ENCODE data around the gene DISC1. TPM values are rescaled to one million over a fixed set of nuclear protein-coding genes. Genes with fewer than 3 reads are reported as not detected.
A peak's percentile ranks its signal among the peaks of the same experiment; 100 is the strongest.
"Not testable (repeated sequence)": the region's sequence is repeated elsewhere in the genome, so short reads cannot be mapped to it uniquely, and the experiment has no call there.

The DISC1 gene
- total and polyA plus RNA-seq, 2 donors (not counting 1 experiment from before 2014, with no cell fraction given) = 2.0 to 4.3 TPM

DNA sequence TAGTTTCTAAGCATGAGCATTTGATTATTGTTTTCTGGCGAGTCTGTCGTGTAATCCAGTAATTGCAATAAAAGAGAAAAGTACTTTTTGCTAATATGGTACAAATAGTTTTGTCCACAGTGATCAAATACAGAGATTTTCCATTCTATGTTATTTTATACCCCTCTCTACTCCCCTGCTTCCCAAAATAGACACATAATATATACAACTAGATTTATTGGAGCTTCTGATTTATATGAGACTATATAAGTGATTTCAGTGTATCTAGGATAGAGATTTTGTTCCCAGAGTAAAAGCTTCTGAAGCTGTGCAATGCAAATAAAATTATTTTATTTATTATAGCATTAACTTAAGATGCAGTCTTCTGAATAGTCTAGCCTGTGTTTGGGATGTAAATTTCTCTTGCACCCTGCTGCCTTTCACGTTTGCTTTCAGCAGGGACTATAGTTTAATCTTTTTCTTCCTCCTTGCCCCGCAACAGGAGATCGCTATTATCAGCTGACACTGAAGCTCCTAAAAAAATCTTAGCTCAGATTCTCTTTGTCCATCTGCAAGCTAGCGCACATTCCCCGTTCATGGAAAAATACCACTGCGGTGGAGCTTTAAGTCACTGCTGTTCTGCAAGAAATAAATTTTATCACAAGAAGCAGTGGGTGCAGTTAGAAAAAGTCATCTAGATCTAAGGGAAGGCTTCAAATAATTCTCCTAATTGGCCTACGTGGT lies 273.3 kb downstream of the DISC1 start:
- no peak overlapping the region for H2AFZ ChIP-seq (ENCODE audit: low read length)
- no peaks in the 10 kb centered on the region for H4K20me1 ChIP-seq (ENCODE audit: control insufficient read depth, extremely low read depth, insufficient read depth, low read length)
- DNase-seq (ENCODE audit: low read depth in 2 of 2) = peak in 1 of 2 donors; percentile 21
- no peaks in the 10 kb centered on the region for H3K79me2 ChIP-seq (ENCODE audit: control insufficient read depth, insufficient read depth, low read length)
- no peak overlapping the region for H3K27ac ChIP-seq (ENCODE audit: insufficient read depth, low read length)
- no peak for TF ChIP-seq EZH2 (IDR thresholded peaks at IDR 0.05; ENCODE audit: low read length, missing control alignments)
- TF ChIP-seq, protein P1, sequence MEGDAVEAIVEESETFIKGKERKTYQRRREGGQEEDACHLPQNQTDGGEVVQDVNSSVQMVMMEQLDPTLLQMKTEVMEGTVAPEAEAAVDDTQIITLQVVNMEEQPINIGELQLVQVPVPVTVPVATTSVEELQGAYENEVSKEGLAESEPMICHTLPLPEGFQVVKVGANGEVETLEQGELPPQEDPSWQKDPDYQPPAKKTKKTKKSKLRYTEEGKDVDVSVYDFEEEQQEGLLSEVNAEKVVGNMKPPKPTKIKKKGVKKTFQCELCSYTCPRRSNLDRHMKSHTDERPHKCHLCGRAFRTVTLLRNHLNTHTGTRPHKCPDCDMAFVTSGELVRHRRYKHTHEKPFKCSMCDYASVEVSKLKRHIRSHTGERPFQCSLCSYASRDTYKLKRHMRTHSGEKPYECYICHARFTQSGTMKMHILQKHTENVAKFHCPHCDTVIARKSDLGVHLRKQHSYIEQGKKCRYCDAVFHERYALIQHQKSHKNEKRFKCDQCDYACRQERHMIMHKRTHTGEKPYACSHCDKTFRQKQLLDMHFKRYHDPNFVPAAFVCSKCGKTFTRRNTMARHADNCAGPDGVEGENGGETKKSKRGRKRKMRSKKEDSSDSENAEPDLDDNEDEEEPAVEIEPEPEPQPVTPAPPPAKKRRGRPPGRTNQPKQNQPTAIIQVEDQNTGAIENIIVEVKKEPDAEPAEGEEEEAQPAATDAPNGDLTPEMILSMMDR (conservative IDR thresholded peaks at IDR 0.05 in 1 of 2, IDR thresholded peaks at IDR 0.05 in 1 of 2; ENCODE audit: low read depth in 1 of 2, low read length in 2 of 2) = no peak
- H3K4me3 ChIP-seq (replicated peaks in 1 of 4; ENCODE audit: control extremely low read depth in 1 of 4, insufficient read depth in 1 of 4, low read depth in 3 of 4, low read length in 4 of 4) = no peak overlapping the region
- H3K9ac ChIP-seq (ENCODE audit: insufficient read depth, low read length) = no peak overlapping the region
- H3K4me2 ChIP-seq (ENCODE audit: extremely low read depth, insufficient read depth, low read length) = no peak overlapping the region
- H3K27me3 ChIP-seq (ENCODE audit: control insufficient read depth, insufficient read depth, low read length) = no peaks in the 10 kb centered on the region
- H3K36me3 ChIP-seq (ENCODE audit: control insufficient read depth, insufficient read depth, low read length) = no peaks in the 10 kb centered on the region
- no peaks in the 10 kb centered on the region for H3K4me1 ChIP-seq (ENCODE audit: control insufficient read depth, extremely low read depth, insufficient read depth, low read length)
- H3K9me3 ChIP-seq (ENCODE audit: control insufficient read depth, insufficient read depth, low read depth, low read length) = no peaks in the 10 kb centered on the region

DNA sequence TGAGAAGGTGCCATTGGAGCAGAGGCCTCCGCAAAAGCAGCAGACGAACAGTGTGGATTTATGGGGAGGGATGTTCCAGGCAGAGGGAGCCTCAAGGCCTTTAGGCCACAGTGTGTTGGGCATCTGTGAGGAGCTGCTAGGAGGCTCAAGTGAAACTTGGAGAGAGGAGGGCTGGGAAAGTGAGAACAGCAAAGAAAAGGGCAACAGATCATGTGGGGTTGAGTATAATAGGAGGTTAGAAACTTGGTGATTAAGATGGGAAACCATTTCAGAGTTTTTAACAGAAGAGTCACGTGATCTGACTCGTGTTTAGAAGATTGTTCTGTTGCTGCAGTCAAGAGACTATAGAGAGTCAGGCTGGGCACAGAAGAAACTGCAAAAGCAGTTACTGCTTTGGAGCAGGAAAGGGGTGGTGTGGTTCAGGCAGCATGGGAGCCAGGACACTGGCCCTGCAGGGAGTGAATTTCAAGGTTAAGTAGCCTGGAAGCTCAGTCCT lies 277.0 kb downstream of the DISC1 start:
- H3K27me3 ChIP-seq (ENCODE audit: control insufficient read depth, insufficient read depth, low read length) = no peaks in the 10 kb centered on the region
- H3K4me1 ChIP-seq (ENCODE audit: control insufficient read depth, extremely low read depth, insufficient read depth, low read length) = no peaks in the 10 kb centered on the region
- H2AFZ ChIP-seq (ENCODE audit: low read length) = no peak overlapping the region

DNA sequence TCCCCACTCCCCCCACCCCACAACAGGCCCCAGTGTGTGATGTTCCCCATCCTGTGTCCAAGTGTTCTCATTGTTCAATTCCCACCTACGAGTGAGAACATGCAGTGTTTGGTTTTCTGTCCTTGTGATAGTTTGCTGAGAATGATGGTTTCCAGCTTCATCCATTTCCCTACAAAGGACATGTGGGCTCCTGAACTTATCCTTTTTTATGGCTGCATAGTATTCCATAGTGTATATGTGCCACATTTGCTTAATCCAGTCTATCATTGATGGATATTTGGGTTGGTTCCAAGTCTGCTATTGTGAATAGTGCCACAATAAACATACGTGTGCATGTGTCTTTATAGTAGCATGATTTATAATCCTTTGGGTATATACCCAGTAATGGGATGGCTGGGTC lies 280.7 kb downstream of the DISC1 start:
- H3K9me3 ChIP-seq (ENCODE audit: control insufficient read depth, insufficient read depth, low read depth, low read length); H3K79me2 ChIP-seq (ENCODE audit: control insufficient read depth, insufficient read depth, low read length); H3K36me3 ChIP-seq (ENCODE audit: control insufficient read depth, insufficient read depth, low read length); H3K4me3 ChIP-seq (replicated peaks in 1 of 4; ENCODE audit: control extremely low read depth in 1 of 4, insufficient read depth in 1 of 4, low read depth in 3 of 4, low read length in 4 of 4); H3K4me1 ChIP-seq (ENCODE audit: control insufficient read depth, extremely low read depth, insufficient read depth, low read length); H3K4me2 ChIP-seq (ENCODE audit: extremely low read depth, insufficient read depth, low read length); H3K27me3 ChIP-seq (ENCODE audit: control insufficient read depth, insufficient read depth, low read length); DNase-seq (ENCODE audit: low read depth in 2 of 2); H3K27ac ChIP-seq (ENCODE audit: insufficient read depth, low read length); H3K9ac ChIP-seq (ENCODE audit: insufficient read depth, low read length); H2AFZ ChIP-seq (ENCODE audit: low read length); H4K20me1 ChIP-seq (ENCODE audit: control insufficient read depth, extremely low read depth, insufficient read depth, low read length): not testable (repeated sequence)

More for the DNA sequence above, 277.0 kb downstream of the DISC1 start:
- Histone ChIP-seq H3K4me3 (replicated peaks in 1 of 4; ENCODE audit: control extremely low read depth in 1 of 4, insufficient read depth in 1 of 4, low read depth in 3 of 4, low read length in 4 of 4) (no peak overlapping the region), H3K27ac (ENCODE audit: insufficient read depth, low read length) (no peak overlapping the region), H3K4me2 (ENCODE audit: extremely low read depth, insufficient read depth, low read length) (no peak overlapping the region), H3K9ac (ENCODE audit: insufficient read depth, low read length) (no peak overlapping the region), H3K79me2 (ENCODE audit: control insufficient read depth, insufficient read depth, low read length) (no peaks in the 10 kb centered on the region), H3K36me3 (ENCODE audit: control insufficient read depth, insufficient read depth, low read length) (no peaks in the 10 kb centered on the region), H3K9me3 (ENCODE audit: control insufficient read depth, insufficient read depth, low read depth, low read length) (no peaks in the 10 kb centered on the region), H4K20me1 (ENCODE audit: control insufficient read depth, extremely low read depth, insufficient read depth, low read length) (no peaks in the 10 kb centered on the region)
- DNase-seq (ENCODE audit: low read depth in 2 of 2) = no peak
- TF ChIP-seq, protein P1 (conservative IDR thresholded peaks at IDR 0.05 in 1 of 2, IDR thresholded peaks at IDR 0.05 in 1 of 2; ENCODE audit: low read depth in 1 of 2, low read length in 2 of 2) = no peak
- no peak for TF ChIP-seq EZH2 (IDR thresholded peaks at IDR 0.05; ENCODE audit: low read length, missing control alignments)

All from fibroblast of lung (primary cell).